H9 (cell line): ENCODE results near the gene MYT1. TPM values are rescaled to one million over a fixed set of nuclear protein-coding genes. Genes with fewer than 3 reads are reported as not detected.

Experiments used
- DNase-seq: peaks from one replicate; pipeline ENCODE4 v3.0.0-alpha.2; 2017
- H2AFZ ChIP-seq: one replicate; pipeline ENCODE4 v1.6.1; 2013; ENCODE audit warnings: mild to moderate bottlenecking, low read length, control low read depth, moderate library complexity
- H2AK5ac ChIP-seq: 2 replicates; pipeline ENCODE4 v1.6.1; 2013; ENCODE audit warnings: low read length, control low read depth, mixed read lengths; ENCODE audit not compliant: insufficient read length
- H2BK120ac ChIP-seq: one replicate; pipeline ENCODE4 v1.6.1; 2013; ENCODE audit warnings: low read depth, mild to moderate bottlenecking, low read length, control low read depth, inconsistent platforms; ENCODE audit not compliant: poor library complexity, severe bottlenecking
- H2BK12ac ChIP-seq: 2 replicates; pipeline ENCODE4 v1.6.1; 2013; ENCODE audit warnings: low read length, control low read depth, mixed read lengths, low read depth; ENCODE audit not compliant: insufficient read length
- H2BK15ac ChIP-seq: 2 replicates; pipeline ENCODE4 v1.6.1; 2013; ENCODE audit warnings: low read depth, low read length, control low read depth
- H2BK20ac ChIP-seq: one replicate; pipeline ENCODE4 v1.6.1; 2013; ENCODE audit warnings: low read depth, mild to moderate bottlenecking, low read length, control low read depth, inconsistent platforms; ENCODE audit not compliant: poor library complexity, severe bottlenecking
- H2BK5ac ChIP-seq: 2 replicates; pipeline ENCODE4 v1.6.1; 2013; ENCODE audit warnings: low read length, control low read depth, mixed read lengths; ENCODE audit not compliant: insufficient read length
- H3K14ac ChIP-seq: 2 replicates; pipeline ENCODE4 v1.6.1; 2013; ENCODE audit warnings: low read length, control low read depth; ENCODE audit not compliant: insufficient read depth
- H3K18ac ChIP-seq: 2 replicates; pipeline ENCODE4 v1.6.1; 2013; ENCODE audit warnings: low read depth, mild to moderate bottlenecking, mixed read lengths, low read length, control low read depth; ENCODE audit not compliant: insufficient read length
- H3K23ac ChIP-seq: 2 replicates; pipeline ENCODE4 v1.6.1; 2013; ENCODE audit warnings: low read length, control low read depth, mixed read lengths, low read depth; ENCODE audit not compliant: insufficient read length
- H3K23me2 ChIP-seq: 2 replicates; pipeline ENCODE4 v1.6.1; 2013; ENCODE audit warnings: low read depth, mild to moderate bottlenecking, mixed read lengths, low read length, control low read depth; ENCODE audit not compliant: insufficient read length, poor library complexity, severe bottlenecking
- H3K27ac ChIP-seq: 2 replicates; pipeline ENCODE4 v1.5.1; 2013; ENCODE audit warnings: low read length, control low read depth, mixed read lengths, low read depth; ENCODE audit not compliant: insufficient read length
- H3K27me3 ChIP-seq: 2 replicates; pipeline ENCODE4 v1.6.1; 2013; ENCODE audit warnings: low read length, control low read depth, inconsistent platforms; ENCODE audit not compliant: insufficient read depth
- H3K4ac ChIP-seq: 2 replicates; pipeline ENCODE4 v1.6.1; 2013; ENCODE audit warnings: low read depth, mild to moderate bottlenecking, control low read depth, inconsistent platforms, low read length, moderate library complexity
- H3K4me1 ChIP-seq: 2 replicates; pipeline ENCODE4 v1.6.1; 2013; ENCODE audit warnings: low read length, control low read depth, inconsistent platforms; ENCODE audit not compliant: insufficient read depth
- H3K4me2 ChIP-seq: 2 replicates; pipeline ENCODE4 v1.6.1; 2013; ENCODE audit warnings: low read length, control low read depth, mixed read lengths; ENCODE audit not compliant: insufficient read length, insufficient read depth
- H3K56ac ChIP-seq: 2 replicates; pipeline ENCODE4 v1.6.1; 2013; ENCODE audit warnings: low read depth, mild to moderate bottlenecking, mixed read lengths, low read length, control low read depth; ENCODE audit not compliant: insufficient read length
- H3K79me1 ChIP-seq: 2 replicates; pipeline ENCODE4 v1.6.1; 2013; ENCODE audit warnings: low read depth, mild to moderate bottlenecking, moderate library complexity, low read length, control low read depth, inconsistent platforms; ENCODE audit not compliant: insufficient read depth, poor library complexity, severe bottlenecking
- H3K79me2 ChIP-seq: 2 replicates; pipeline ENCODE4 v1.6.1; 2013; ENCODE audit warnings: low read length, control low read depth, inconsistent platforms; ENCODE audit not compliant: insufficient read depth
- H3K9ac ChIP-seq: 2 replicates; pipeline ENCODE4 v1.6.1; 2013; ENCODE audit warnings: low read length, control low read depth, mixed read lengths; ENCODE audit not compliant: insufficient read length; ENCODE audit errors: extremely low read depth
- H3K9me3 ChIP-seq: one replicate; pipeline ENCODE4 v1.6.1; 2013; ENCODE audit warnings: low read depth, low read length, inconsistent platforms; ENCODE audit not compliant: control insufficient read depth
- H3T11ph ChIP-seq: one replicate; pipeline ENCODE4 v1.6.1; 2013; ENCODE audit warnings: mild to moderate bottlenecking, low read length, control low read depth, inconsistent platforms
- H4K20me1 ChIP-seq: one replicate; pipeline ENCODE4 v1.6.1; 2013; ENCODE audit not compliant: control insufficient read depth, insufficient read length, insufficient read depth
- H4K5ac ChIP-seq: 2 replicates; pipeline ENCODE4 v1.6.1; 2013; ENCODE audit warnings: low read depth, mild to moderate bottlenecking, mixed read lengths, low read length, control low read depth; ENCODE audit not compliant: insufficient read length
- H4K8ac ChIP-seq: replicated peaks from 2 replicates; pipeline ENCODE4 v1.6.1; 2013; ENCODE audit warnings: low read length, control low read depth, mixed read lengths, low read depth; ENCODE audit not compliant: insufficient read length
- H4K91ac ChIP-seq: 2 replicates; pipeline ENCODE4 v1.6.1; 2013; ENCODE audit warnings: low read depth, mild to moderate bottlenecking, moderate library complexity, mixed read lengths, low read length, control low read depth; ENCODE audit not compliant: insufficient read length
- H3K27ac Mint-ChIP-seq, 3 experiments: 2 replicates in 2 of 3; 3 replicates in 1 of 3; pipeline ENCODE4 v1.8.0; 2020 to 2021; ENCODE audit warnings: mixed read lengths in 3 of 3, mild to moderate bottlenecking in 1 of 3, moderate library complexity in 1 of 3
- H3K27me3 Mint-ChIP-seq: 2 replicates; pipeline ENCODE4 v1.8.0; 2021; ENCODE audit warnings: low read depth, mild to moderate bottlenecking, moderate library complexity, mixed read lengths
- H3K36me3 Mint-ChIP-seq, 3 experiments: 2 replicates in 2 of 3; 3 replicates in 1 of 3; pipeline ENCODE4 v1.8.0; 2020 to 2021; ENCODE audit warnings: low read depth in 3 of 3, mixed read lengths in 3 of 3; ENCODE audit not compliant: insufficient read depth in 1 of 3
- H3K4me1 Mint-ChIP-seq, 2 experiments: 2 replicates each; pipeline ENCODE4 v1.8.0; 2020; ENCODE audit warnings: mixed read lengths in 2 of 2
- H3K4me3 Mint-ChIP-seq, 2 experiments: 2 replicates in 1 of 2; 3 replicates in 1 of 2; pipeline ENCODE4 v1.8.0; 2020 to 2021; ENCODE audit warnings: mild to moderate bottlenecking in 2 of 2, mixed read lengths in 2 of 2, moderate library complexity in 1 of 2
- H3K9me3 Mint-ChIP-seq, 2 experiments: 2 replicates in 1 of 2; 3 replicates in 1 of 2; pipeline ENCODE4 v1.8.0; 2020; ENCODE audit warnings: mild to moderate bottlenecking in 2 of 2, mixed read lengths in 2 of 2, moderate library complexity in 1 of 2
- WGBS: extraction: QIAGEN DNeasy Blood & Tissue Kit; methylation state at CpG from one replicate; pipeline ENCODE4 v1.1.7; 2013; ENCODE audit warnings: missing lambda C conversion rate, low lambda C conversion rate, mixed read lengths; ENCODE audit not compliant: insufficient read length; ENCODE audit errors: extremely low coverage; 5-methylcytosine and 5-hydroxymethylcytosine counted together
- total RNA-seq: library from RNA; stranded (reverse); gene quantifications from 2 replicates; pipeline ENCODE4 v1.2.1, GENCODE V29; 2021
- TF ChIP-seq, protein P1 (sequence below): fragments of 200-600 bp; sonication (generic); conservative IDR thresholded peaks from 3 replicates; pipeline ENCODE4 v1.8.0; 2021; ENCODE audit warnings: antibody characterized with exemption, mild to moderate bottlenecking

Gene MYT1
- total RNA-seq, 1 experiment from 2014 or later = 0.79 TPM

DNA sequence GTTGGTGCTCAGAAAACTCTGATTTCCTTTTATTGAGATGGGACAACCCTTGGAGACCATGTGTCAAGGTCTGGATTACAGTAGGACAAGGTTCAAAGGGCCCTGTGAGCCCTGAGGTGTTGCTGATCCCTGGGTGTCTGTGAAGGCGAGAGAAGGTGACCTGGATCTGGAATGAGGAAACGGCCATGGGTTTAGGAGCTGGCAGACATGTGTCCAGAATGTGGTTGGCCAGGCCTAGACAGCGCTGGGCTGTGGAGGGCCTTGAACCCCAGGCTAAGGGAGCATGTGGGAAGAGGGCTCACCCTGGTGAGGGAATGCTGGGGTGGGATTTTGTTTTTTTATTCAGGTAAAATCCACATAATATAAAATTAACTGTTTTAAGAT is 116.2 kb downstream of the MYT1 start:
- Mint-ChIP-seq H3K4me1 (no peaks in the 10 kb centered on the region), H3K36me3 (peaks cover 16 to 49% (median 23%) of the 10 kb centered on the region in 3 experiments), H3K9me3 (peaks cover 54 to 61% of the 10 kb centered on the region in 2 experiments), H3K27me3 (peaks cover 2% of the 10 kb centered on the region; the same call in 1 of the 2 replicates), H3K4me3 (no peak overlapping the region), H3K27ac (no peak overlapping the region)
- Histone ChIP-seq H3K18ac (no peak overlapping the region), H2BK120ac (no peak overlapping the region), H4K20me1 (no peaks in the 10 kb centered on the region), H3K4ac (no peak overlapping the region), H3K79me1 (no peaks in the 10 kb centered on the region), H2BK5ac (no peak overlapping the region), H3K4me1 (no peaks in the 10 kb centered on the region), H3K56ac (no peak overlapping the region), H3K4me2 (no peak overlapping the region), H2BK20ac (no peak overlapping the region), H3K27ac (no peak overlapping the region), H4K8ac (no peak overlapping the region), H3K14ac (no peak overlapping the region), H3K79me2 (no peaks in the 10 kb centered on the region), H2AK5ac (no peak overlapping the region), H3T11ph (no peak overlapping the region), H4K91ac (no peak overlapping the region), H2AFZ (no peak overlapping the region), H2BK15ac (no peak overlapping the region), H2BK12ac (no peak overlapping the region), H3K23ac (no peak overlapping the region), H3K9me3 (peaks cover 8% of the 10 kb centered on the region), H4K5ac (no peak overlapping the region), H3K27me3 (no peaks in the 10 kb centered on the region), H3K23me2 (peaks cover 3% of the 10 kb centered on the region), H3K9ac (no peak overlapping the region)
- WGBS = no CpG with 5 or more reads among the region's 3 CpGs
- TF ChIP-seq, protein P1, sequence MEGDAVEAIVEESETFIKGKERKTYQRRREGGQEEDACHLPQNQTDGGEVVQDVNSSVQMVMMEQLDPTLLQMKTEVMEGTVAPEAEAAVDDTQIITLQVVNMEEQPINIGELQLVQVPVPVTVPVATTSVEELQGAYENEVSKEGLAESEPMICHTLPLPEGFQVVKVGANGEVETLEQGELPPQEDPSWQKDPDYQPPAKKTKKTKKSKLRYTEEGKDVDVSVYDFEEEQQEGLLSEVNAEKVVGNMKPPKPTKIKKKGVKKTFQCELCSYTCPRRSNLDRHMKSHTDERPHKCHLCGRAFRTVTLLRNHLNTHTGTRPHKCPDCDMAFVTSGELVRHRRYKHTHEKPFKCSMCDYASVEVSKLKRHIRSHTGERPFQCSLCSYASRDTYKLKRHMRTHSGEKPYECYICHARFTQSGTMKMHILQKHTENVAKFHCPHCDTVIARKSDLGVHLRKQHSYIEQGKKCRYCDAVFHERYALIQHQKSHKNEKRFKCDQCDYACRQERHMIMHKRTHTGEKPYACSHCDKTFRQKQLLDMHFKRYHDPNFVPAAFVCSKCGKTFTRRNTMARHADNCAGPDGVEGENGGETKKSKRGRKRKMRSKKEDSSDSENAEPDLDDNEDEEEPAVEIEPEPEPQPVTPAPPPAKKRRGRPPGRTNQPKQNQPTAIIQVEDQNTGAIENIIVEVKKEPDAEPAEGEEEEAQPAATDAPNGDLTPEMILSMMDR = no peak
- DNase-seq = no peak
